Neural progenitor cell (in vitro differentiated cells): Measurements from ENCODE around the gene HVCN1. TPM values are rescaled to one million over a fixed set of nuclear protein-coding genes. Genes with fewer than 3 reads are reported as not detected.
A peak's percentile ranks its signal among the peaks of the same experiment; 100 is the strongest.

ENCODE experiments used
- DNase-seq: peaks from one replicate; pipeline ENCODE4 v3.0.0-alpha.2; 2016; ENCODE audit warnings: low spot score
- H2AFZ ChIP-seq: fragments of 200-600 bp; sonication (generic); replicated peaks from 2 replicates; pipeline ENCODE4 v1.6.1; 2016; ENCODE audit warnings: antibody characterized with exemption
- H3F3A ChIP-seq: fragments of 200-600 bp; sonication (generic); 2 replicates; pipeline ENCODE4 v1.6.1; 2016; ENCODE audit warnings: antibody characterized with exemption, low read depth
- H3K27ac ChIP-seq: fragments of 200-600 bp; sonication (generic); 2 replicates; pipeline ENCODE4 v1.5.1; 2016; ENCODE audit warnings: mild to moderate bottlenecking
- H3K27me3 ChIP-seq: fragments of 200-600 bp; sonication (generic); 2 replicates; pipeline ENCODE4 v1.6.1; 2016; ENCODE audit warnings: mild to moderate bottlenecking, moderate library complexity
- H3K36me3 ChIP-seq: fragments of 200-600 bp; sonication (generic); 2 replicates; pipeline ENCODE4 v1.5.1; 2016
- H3K4me1 ChIP-seq: fragments of 200-600 bp; sonication (generic); 2 replicates; pipeline ENCODE4 v1.6.1; 2016; ENCODE audit warnings: mixed run types
- H3K4me2 ChIP-seq: fragments of 200-600 bp; sonication (generic); 2 replicates; pipeline ENCODE4 v1.6.1; 2016
- H3K4me3 ChIP-seq: fragments of 200-600 bp; sonication (generic); 2 replicates; pipeline ENCODE4 v1.5.1; 2016
- H3K79me2 ChIP-seq: fragments of 200-600 bp; sonication (generic); 2 replicates; pipeline ENCODE4 v1.6.1; 2016; ENCODE audit warnings: low read depth
- H3K9ac ChIP-seq: fragments of 200-600 bp; sonication (generic); 2 replicates; pipeline ENCODE4 v1.6.1; 2016
- H3K9me3 ChIP-seq: fragments of 200-600 bp; sonication (generic); 2 replicates; pipeline ENCODE4 v1.5.1; 2016; ENCODE audit warnings: low read depth
- H4K20me1 ChIP-seq: fragments of 200-600 bp; sonication (generic); 2 replicates; pipeline ENCODE4 v1.6.1; 2016; ENCODE audit warnings: low read depth
- H3K27ac Mint-ChIP-seq: 3 replicates; pipeline ENCODE4 v1.8.0; 2021; ENCODE audit warnings: mixed read lengths
- H3K27me3 Mint-ChIP-seq: 2 replicates; pipeline ENCODE4 v1.8.0; 2022; ENCODE audit warnings: low read depth, mild to moderate bottlenecking, inconsistent platforms, moderate library complexity, mixed read lengths; ENCODE audit not compliant: insufficient read depth
- H3K36me3 Mint-ChIP-seq: 3 replicates; pipeline ENCODE4 v1.8.0; 2021; ENCODE audit warnings: mixed read lengths
- H3K4me1 Mint-ChIP-seq: 3 replicates; pipeline ENCODE4 v1.8.0; 2021; ENCODE audit warnings: mixed read lengths
- H3K4me3 Mint-ChIP-seq: 3 replicates; pipeline ENCODE4 v1.8.0; 2021; ENCODE audit warnings: mild to moderate bottlenecking, moderate library complexity, mixed read lengths
- H3K9me3 Mint-ChIP-seq: 3 replicates; pipeline ENCODE4 v1.8.0; 2020; ENCODE audit warnings: mixed read lengths
- EZH2 ChIP-seq: fragments of 200-600 bp; sonication (generic); IDR thresholded peaks from 2 replicates; pipeline ENCODE4 v1.6.1; 2017; ENCODE audit warnings: antibody characterized with exemption, mild to moderate bottlenecking, moderate library complexity
- EZH2phosphoT487 ChIP-seq: fragments of 200-600 bp; sonication (generic); IDR thresholded peaks from 2 replicates; pipeline ENCODE4 v1.6.1; 2017; ENCODE audit warnings: antibody characterized with exemption
- total RNA-seq: library from RNA; depleted of rRNA; stranded (reverse); fragments of >200 nt; gene quantifications from 2 replicates; pipeline ENCODE4 v1.2.3, GENCODE V29; 2015; ENCODE audit warnings: low replicate concordance
- TF ChIP-seq, protein P1 (sequence below): fragments of 200-600 bp; sonication (generic); IDR thresholded peaks from 2 replicates; pipeline ENCODE4 v1.5.1; 2017; ENCODE audit warnings: antibody characterized with exemption, mild to moderate bottlenecking

Gene HVCN1
- total RNA-seq, 1 donor from 2014 or later = 16.4 TPM

DNA sequence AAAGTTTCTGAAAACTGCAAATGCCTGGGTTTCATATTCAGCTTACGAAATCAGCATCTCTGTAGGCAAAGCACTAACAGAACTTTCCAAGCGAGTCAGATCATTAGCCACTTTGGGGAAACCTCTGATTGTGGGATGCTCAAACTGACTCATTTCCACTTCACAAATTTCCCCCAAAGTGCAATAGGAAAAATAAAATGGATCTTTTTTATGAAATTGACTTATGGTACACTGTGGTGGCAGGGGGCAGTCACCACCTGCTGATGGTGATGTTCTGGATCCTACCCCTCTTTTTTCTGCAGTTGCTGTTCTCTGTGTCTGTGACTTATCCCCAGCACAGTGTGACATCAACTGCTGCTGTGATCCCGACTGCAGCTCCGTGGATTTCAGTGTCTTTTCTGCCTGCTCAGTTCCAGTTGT is 69.4 kb downstream of the HVCN1 start:
- TF ChIP-seq EZH2phosphoT487 = no peak
- Histone ChIP-seq H3K27me3 (no peaks in the 10 kb centered on the region), H3K9me3 (no peaks in the 10 kb centered on the region), H3K4me1 (peaks cover 4% of the 10 kb centered on the region), H3K27ac (no peak overlapping the region), H3F3A (no peaks in the 10 kb centered on the region), H3K9ac (no peak overlapping the region), H4K20me1 (no peaks in the 10 kb centered on the region), H3K4me3 (no peak overlapping the region), H3K36me3 (no peaks in the 10 kb centered on the region), H3K79me2 (no peaks in the 10 kb centered on the region), H3K4me2 (no peak overlapping the region), H2AFZ (no peak overlapping the region)
- Mint-ChIP-seq H3K27ac (no peak overlapping the region), H3K4me1 (peaks cover 8% of the 10 kb centered on the region), H3K36me3 (peaks cover 11% of the 10 kb centered on the region), H3K4me3 (no peak overlapping the region), H3K27me3 (peaks cover 3% of the 10 kb centered on the region), H3K9me3 (no peaks in the 10 kb centered on the region)
- no peak for DNase-seq

GRCh38 chr12:110616471-110617115 is 72.3 kb downstream of the HVCN1 start:
- no peaks in the 10 kb centered on the region for H3K27me3 ChIP-seq
- Mint-ChIP-seq H3K4me3 (peak overlapping the region; percentile 10), H3K27me3 (peaks cover 3% of the 10 kb centered on the region), H3K27ac (no peak overlapping the region), H3K4me1 (peaks cover 11% of the 10 kb centered on the region), H3K36me3 (peaks cover 4% of the 10 kb centered on the region), H3K9me3 (no peaks in the 10 kb centered on the region)
- no peak overlapping the region for H2AFZ ChIP-seq
- H3F3A ChIP-seq = no peaks in the 10 kb centered on the region
- H3K9ac ChIP-seq = no peak overlapping the region
- H3K9me3 ChIP-seq = no peaks in the 10 kb centered on the region
- H3K4me3 ChIP-seq = no peak overlapping the region
- no peak overlapping the region for H3K27ac ChIP-seq
- no peaks in the 10 kb centered on the region for H3K79me2 ChIP-seq
- no peak for DNase-seq
- H3K4me2 ChIP-seq = no peak overlapping the region
- no peaks in the 10 kb centered on the region for H3K36me3 ChIP-seq
- H4K20me1 ChIP-seq = no peaks in the 10 kb centered on the region
- TF ChIP-seq, protein P1, sequence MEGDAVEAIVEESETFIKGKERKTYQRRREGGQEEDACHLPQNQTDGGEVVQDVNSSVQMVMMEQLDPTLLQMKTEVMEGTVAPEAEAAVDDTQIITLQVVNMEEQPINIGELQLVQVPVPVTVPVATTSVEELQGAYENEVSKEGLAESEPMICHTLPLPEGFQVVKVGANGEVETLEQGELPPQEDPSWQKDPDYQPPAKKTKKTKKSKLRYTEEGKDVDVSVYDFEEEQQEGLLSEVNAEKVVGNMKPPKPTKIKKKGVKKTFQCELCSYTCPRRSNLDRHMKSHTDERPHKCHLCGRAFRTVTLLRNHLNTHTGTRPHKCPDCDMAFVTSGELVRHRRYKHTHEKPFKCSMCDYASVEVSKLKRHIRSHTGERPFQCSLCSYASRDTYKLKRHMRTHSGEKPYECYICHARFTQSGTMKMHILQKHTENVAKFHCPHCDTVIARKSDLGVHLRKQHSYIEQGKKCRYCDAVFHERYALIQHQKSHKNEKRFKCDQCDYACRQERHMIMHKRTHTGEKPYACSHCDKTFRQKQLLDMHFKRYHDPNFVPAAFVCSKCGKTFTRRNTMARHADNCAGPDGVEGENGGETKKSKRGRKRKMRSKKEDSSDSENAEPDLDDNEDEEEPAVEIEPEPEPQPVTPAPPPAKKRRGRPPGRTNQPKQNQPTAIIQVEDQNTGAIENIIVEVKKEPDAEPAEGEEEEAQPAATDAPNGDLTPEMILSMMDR = no peak
- TF ChIP-seq EZH2 = no peak
- TF ChIP-seq EZH2phosphoT487 = no peak
- H3K4me1 ChIP-seq = peaks cover 8% of the 10 kb centered on the region

DNA sequence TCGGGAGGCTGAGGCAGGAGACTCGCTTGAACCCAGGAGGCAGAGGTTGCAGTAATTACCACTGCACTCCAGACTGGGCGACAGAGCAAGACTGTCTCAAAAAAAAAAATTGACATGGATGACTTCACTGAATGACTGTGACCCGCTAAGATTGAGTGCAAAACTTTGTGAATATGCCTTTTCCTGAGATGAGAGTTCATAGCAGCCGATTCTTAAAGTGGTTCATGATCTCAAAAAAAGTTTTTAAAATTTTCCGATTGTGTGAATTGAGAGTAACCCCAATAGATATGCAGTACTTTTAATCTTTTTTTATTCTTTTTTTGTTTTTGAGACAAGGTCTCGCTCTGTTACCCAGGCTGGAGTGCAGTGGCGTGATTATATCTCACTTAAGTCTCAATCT is 73.7 kb downstream of the HVCN1 start:
- DNase-seq = no peak
- peak overlapping the region; percentile 60 for H3K4me3 ChIP-seq
- no peak overlapping the region for H2AFZ ChIP-seq
- Mint-ChIP-seq H3K27me3 (peaks cover 3% of the 10 kb centered on the region), H3K4me3 (peak overlapping the region; percentile 85), H3K9me3 (no peaks in the 10 kb centered on the region), H3K27ac (no peak overlapping the region), H3K36me3 (peaks cover 4% of the 10 kb centered on the region), H3K4me1 (peaks cover 11% of the 10 kb centered on the region)
- H3K4me1 ChIP-seq = peaks cover 8% of the 10 kb centered on the region
- TF ChIP-seq EZH2phosphoT487 (no peak), EZH2 (no peak)
- TF ChIP-seq, protein P1 = no peak
- no peaks in the 10 kb centered on the region for H3K79me2 ChIP-seq
- H3K9ac ChIP-seq = no peak overlapping the region
- no peaks in the 10 kb centered on the region for H3K27me3 ChIP-seq
- peak overlapping the region; percentile 82 for H3K4me2 ChIP-seq
- H3K27ac ChIP-seq = no peak overlapping the region
- H3K36me3 ChIP-seq = no peaks in the 10 kb centered on the region
- H4K20me1 ChIP-seq = no peaks in the 10 kb centered on the region
- H3F3A ChIP-seq = no peaks in the 10 kb centered on the region
- no peaks in the 10 kb centered on the region for H3K9me3 ChIP-seq
